A549 (cell line): ENCODE data around the gene CEL.

Experiments used
- CTCF ChIP-seq: fragments of >200 bp; sonication (Bioruptor Twin); formaldehyde crosslinking; IDR thresholded peaks from 3 replicates; pipeline ENCODE4 v1.5.1; 2016
- PBX3 ChIP-seq: IDR thresholded peaks from 2 replicates; pipeline ENCODE4 v1.6.1; 2012
- POLR2A ChIP-seq: IDR thresholded peaks from 2 replicates; pipeline ENCODE4 v1.6.1; 2012; ENCODE audit warnings: mild to moderate bottlenecking, low read length
- REST ChIP-seq: fragments of 200-600 bp; sonication (generic); IDR thresholded peaks from 2 replicates; pipeline ENCODE4 v1.6.1; 2016; ENCODE audit warnings: antibody characterized with exemption, mild to moderate bottlenecking, moderate library complexity

GRCh38 chr9:133114886-133115603 is 53.3 kb downstream of the CEL start:
- TF ChIP-seq PBX3 (no peak), POLR2A (no peak), CTCF (no peak), REST (no peak)
